Nephron (organoid): ENCODE results near the gene VPS41.

ENCODE experiments used
- H3K27ac Mint-ChIP-seq, 3 experiments: 2 replicates each; pipeline ENCODE4 v1.8.0; 2020; ENCODE audit warnings: mixed read lengths in 3 of 3, mild to moderate bottlenecking in 2 of 3, moderate library complexity in 1 of 3
- H3K27me3 Mint-ChIP-seq: 2 replicates; pipeline ENCODE4 v1.8.0; 2021; ENCODE audit warnings: low read depth, mild to moderate bottlenecking, moderate library complexity, mixed read lengths
- H3K36me3 Mint-ChIP-seq: 2 replicates; pipeline ENCODE4 v1.8.0; 2020; ENCODE audit warnings: low read depth, mixed read lengths
- H3K4me1 Mint-ChIP-seq: 2 replicates; pipeline ENCODE4 v1.8.0; 2020; ENCODE audit warnings: mixed read lengths
- H3K4me3 Mint-ChIP-seq, 3 experiments: 2 replicates each; pipeline ENCODE4 v1.8.0; 2020; ENCODE audit warnings: mild to moderate bottlenecking in 3 of 3, mixed read lengths in 3 of 3, moderate library complexity in 2 of 3
- H3K9me3 Mint-ChIP-seq: 2 replicates; pipeline ENCODE4 v1.8.0; 2020; ENCODE audit warnings: mixed read lengths
- CTCF ChIP-seq, 3 experiments: fragments of 200-600 bp; sonication (generic); IDR thresholded peaks; one replicate each; pipeline ENCODE4 v1.5.0; 2021; ENCODE audit warnings: antibody characterized with exemption in 3 of 3; ENCODE audit not compliant: unreplicated experiment in 3 of 3

Gene VPS41

GRCh38 chr7:38902449-38902848 lies 6.5 kb downstream of the VPS41 start:
- no peak overlapping the region for H3K4me3 Mint-ChIP-seq
- H3K27ac Mint-ChIP-seq: no peak overlapping the region
- peaks cover 6% of the 10 kb centered on the region for H3K36me3 Mint-ChIP-seq
- H3K4me1 Mint-ChIP-seq: peaks cover 6% of the 10 kb centered on the region
- no peaks in the 10 kb centered on the region for H3K9me3 Mint-ChIP-seq
- no peak for TF ChIP-seq CTCF (IDR thresholded peaks at IDR 0.05; ENCODE audit: unreplicated experiment in 3 of 3)
- H3K27me3 Mint-ChIP-seq: no peaks in the 10 kb centered on the region

GRCh38 chr7:38893061-38893460 lies 15.9 kb downstream of the VPS41 start:
- Mint-ChIP-seq H3K9me3 (peaks cover 15% of the 10 kb centered on the region), H3K36me3 (peaks cover 68% of the 10 kb centered on the region), H3K27me3 (no peaks in the 10 kb centered on the region), H3K4me1 (no peaks in the 10 kb centered on the region), H3K4me3 (no peak overlapping the region), H3K27ac (no peak overlapping the region)
- no peak for TF ChIP-seq CTCF (IDR thresholded peaks at IDR 0.05; ENCODE audit: unreplicated experiment in 3 of 3)

- H3K36me3 Mint-ChIP-seq: peaks cover 74% of the 10 kb centered on the region
- no peaks in the 10 kb centered on the region for H3K4me1 Mint-ChIP-seq
- peaks cover 31% of the 10 kb centered on the region for H3K9me3 Mint-ChIP-seq
- no peak overlapping the region for H3K27ac Mint-ChIP-seq
- no peak for TF ChIP-seq CTCF (IDR thresholded peaks at IDR 0.05; ENCODE audit: unreplicated experiment in 3 of 3)
- no peak overlapping the region for H3K4me3 Mint-ChIP-seq
- H3K27me3 Mint-ChIP-seq: no peaks in the 10 kb centered on the region
Observed at GRCh38 chr7:38890597-38890996, 18.4 kb downstream of the VPS41 start.

- Mint-ChIP-seq H3K4me3 (no peak overlapping the region), H3K9me3 (peaks cover 31% of the 10 kb centered on the region), H3K27me3 (no peaks in the 10 kb centered on the region), H3K27ac (no peak overlapping the region), H3K4me1 (no peaks in the 10 kb centered on the region), H3K36me3 (peaks cover 74% of the 10 kb centered on the region)
- peak in 1 of 3 experiments; percentile 21 for TF ChIP-seq CTCF (IDR thresholded peaks at IDR 0.05; ENCODE audit: unreplicated experiment in 3 of 3)
Observed at GRCh38 chr7:38889872-38890432, 19.0 kb downstream of the VPS41 start.

GRCh38 chr7:38889079-38889478 lies 19.9 kb downstream of the VPS41 start:
- no peak for TF ChIP-seq CTCF (IDR thresholded peaks at IDR 0.05; ENCODE audit: unreplicated experiment in 3 of 3)

GRCh38 chr7:38886265-38886664 lies 22.7 kb downstream of the VPS41 start:
- no peak for TF ChIP-seq CTCF (IDR thresholded peaks at IDR 0.05; ENCODE audit: unreplicated experiment in 3 of 3)
- Mint-ChIP-seq H3K27me3 (no peaks in the 10 kb centered on the region), H3K4me3 (no peak overlapping the region), H3K4me1 (no peaks in the 10 kb centered on the region), H3K27ac (no peak overlapping the region), H3K9me3 (peaks cover 33% of the 10 kb centered on the region), H3K36me3 (peaks cover 73% of the 10 kb centered on the region)

More at GRCh38 chr7:38889079-38889478, 19.9 kb downstream of the VPS41 start:
- H3K4me1 Mint-ChIP-seq: no peaks in the 10 kb centered on the region
- H3K27ac Mint-ChIP-seq: no peak overlapping the region
- H3K27me3 Mint-ChIP-seq: no peaks in the 10 kb centered on the region
- H3K9me3 Mint-ChIP-seq: peaks cover 33% of the 10 kb centered on the region
- no peak overlapping the region for H3K4me3 Mint-ChIP-seq
- H3K36me3 Mint-ChIP-seq: peaks cover 71% of the 10 kb centered on the region
